Skeletal muscle cell (primary cell): Measurements from ENCODE around the gene CACUL1.
"Not testable (repeated sequence)": the region's sequence is repeated elsewhere in the genome, so short reads cannot be mapped to it uniquely, and the experiment has no call there.

Experiments
- DNase-seq: peaks from one replicate; pipeline ENCODE4 v3.0.0-alpha.2; 2010; ENCODE audit warnings: low read depth
- H3K4me3 ChIP-seq: 2 replicates; pipeline ENCODE4 v1.5.1; 2011; ENCODE audit warnings: low read depth, mild to moderate bottlenecking, control low read depth, low read length, moderate library complexity

CACUL1 gene

DNA sequence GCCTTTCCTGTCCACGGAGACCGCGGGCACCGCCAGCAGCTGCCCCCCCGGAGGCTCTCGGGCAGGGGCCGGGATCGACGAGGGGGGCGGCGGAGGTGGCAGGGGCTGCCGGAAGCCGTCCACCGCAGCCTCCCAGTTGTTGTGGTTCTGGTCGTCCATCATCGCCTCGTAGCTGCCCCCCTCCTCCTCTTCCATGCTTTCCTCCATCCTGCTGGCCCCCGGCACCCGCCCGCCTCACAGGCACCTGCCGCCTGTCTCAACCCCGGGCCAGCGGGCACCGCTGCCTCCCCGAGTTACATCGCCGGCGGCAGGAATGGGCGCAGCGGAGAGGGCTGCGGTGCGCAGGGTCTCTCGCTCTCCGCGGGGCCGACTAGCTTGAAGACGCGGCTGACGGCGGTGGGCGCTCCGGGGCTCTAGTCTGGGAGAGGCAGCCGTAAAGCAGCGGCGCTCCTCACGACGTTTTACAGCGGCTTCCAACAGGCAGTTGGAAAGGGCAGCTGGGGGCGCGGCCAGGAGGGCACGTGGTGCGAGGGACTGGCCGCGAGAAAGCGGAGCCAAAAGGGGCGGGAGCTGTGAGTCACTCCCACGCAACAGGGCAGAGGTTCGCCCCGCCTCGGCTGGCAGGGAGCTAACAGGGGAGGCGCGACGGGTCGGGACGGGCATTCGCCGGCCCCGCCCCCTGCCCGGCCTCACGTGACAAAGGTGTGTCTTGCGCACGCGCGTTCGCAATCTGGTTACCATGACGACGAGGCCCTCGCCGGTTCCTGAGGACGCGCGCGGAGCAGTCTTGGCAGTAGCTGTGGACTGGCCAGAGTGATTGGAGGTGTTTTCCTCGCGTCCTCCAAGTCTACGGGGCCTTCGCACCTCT, at the start of gene CACUL1:
Gene CACUL1, minus strand, starts transcription at position 415 of the 868 bp plus-strand sequence. Its CDS starts 208 bp downstream, at position 207.
- DNase-seq, result peak; percentile 100
- H3K4me3 ChIP-seq, result peak within 1 kb of the TSS; percentile 97

DNA sequence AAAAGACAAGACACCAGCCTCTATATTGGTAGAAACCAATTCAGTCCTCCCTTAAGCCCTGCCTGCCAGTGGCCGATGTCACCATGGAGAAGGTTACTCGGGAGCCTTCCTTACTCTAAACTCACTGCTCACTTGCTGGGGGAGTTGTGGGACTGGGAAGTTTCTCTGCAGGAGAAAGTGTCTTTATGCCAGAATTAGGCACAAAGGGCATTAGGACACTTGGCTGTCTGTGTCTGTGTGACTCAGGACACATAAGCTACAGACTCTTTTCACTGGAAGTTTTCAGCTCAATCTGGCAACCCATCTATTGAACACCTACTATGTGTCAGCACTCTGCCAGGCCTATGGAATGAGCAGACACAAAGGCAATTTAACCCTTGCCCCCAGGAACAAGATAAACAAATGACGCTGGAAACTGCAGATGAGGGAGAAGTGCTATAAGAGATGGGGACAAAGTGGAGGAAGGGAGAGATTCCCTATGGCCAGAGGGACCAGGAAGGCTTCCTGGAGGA, 49.5 kb upstream of the CACUL1 start:
- H3K4me3 ChIP-seq, result no peak overlapping the region
- no peak for DNase-seq

DNA sequence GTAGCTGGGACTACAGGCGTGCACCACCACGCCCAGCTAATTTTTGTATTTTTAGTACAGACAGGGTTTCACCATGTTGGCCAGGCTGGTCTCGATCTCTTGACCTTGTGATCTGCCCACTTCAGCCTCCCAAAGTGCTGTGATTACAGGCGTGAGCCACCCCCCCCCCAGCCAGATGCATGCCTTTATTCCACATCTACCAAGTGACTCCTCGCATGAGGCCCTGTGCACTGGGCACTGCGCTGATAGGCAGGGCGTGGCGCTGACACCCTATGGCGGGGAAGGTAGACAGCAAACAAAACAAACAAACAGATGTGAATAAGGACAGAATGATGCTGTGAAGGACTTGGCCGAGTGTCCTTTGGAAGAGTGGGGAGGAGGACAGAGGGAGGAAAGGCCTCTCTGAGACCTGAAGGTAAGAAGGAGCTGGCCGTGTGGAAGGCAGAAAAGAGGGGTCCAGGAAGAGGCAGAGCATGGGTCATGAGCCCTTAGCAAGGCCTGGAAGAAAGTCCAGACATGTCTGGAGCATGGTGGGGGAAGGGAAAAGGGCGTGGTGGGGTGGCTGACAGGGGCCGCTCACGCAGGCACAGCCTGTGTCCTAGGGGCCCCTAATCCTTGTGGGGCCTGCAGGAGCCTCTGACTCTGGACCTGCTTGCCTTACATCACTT, 47.5 kb upstream of the CACUL1 start:
- H3K4me3 ChIP-seq, result no peak overlapping the region
- no peak for DNase-seq

DNA sequence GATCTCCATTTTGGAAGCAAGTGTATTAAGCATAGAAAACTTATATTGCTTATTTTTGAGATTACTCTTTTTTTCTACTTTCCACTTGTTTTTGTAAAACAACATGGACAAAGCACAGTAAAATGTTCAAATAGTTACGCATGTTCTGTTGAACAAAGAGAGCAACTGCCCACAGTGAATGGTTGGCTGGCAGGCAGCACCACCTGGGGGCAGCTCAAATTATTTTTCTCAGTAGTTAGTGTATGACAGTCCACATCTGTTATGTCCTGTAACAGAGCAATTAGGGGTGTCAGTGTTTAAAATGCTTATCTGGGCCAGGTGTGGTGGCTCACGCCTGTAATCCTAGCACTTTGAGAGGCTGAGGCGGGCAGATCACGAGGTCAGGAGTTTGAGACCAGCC, 46.1 kb upstream of the CACUL1 start:
- no peak overlapping the region for H3K4me3 ChIP-seq
- DNase-seq, result no peak

DNA sequence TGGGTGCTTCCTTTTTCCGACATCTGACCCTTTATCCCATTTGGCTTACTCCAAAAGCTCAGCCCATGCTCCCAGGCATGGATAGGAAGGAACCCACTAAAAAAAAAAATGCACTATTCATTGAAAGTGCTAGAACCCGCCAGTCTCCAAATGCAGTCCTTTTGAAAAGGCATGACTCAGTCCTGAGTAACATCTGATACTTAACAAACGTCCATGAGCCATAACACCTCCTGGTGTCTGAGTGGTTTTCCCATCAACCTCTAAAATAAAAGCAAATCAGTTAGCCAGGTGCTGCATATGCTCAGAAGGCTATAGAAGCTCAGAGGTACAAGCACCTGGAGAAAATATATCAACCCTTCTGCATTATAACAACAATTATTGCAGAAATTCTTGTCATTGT, 45.0 kb upstream of the CACUL1 start:
- no peak overlapping the region for H3K4me3 ChIP-seq
- peak; percentile 6 for DNase-seq

DNA sequence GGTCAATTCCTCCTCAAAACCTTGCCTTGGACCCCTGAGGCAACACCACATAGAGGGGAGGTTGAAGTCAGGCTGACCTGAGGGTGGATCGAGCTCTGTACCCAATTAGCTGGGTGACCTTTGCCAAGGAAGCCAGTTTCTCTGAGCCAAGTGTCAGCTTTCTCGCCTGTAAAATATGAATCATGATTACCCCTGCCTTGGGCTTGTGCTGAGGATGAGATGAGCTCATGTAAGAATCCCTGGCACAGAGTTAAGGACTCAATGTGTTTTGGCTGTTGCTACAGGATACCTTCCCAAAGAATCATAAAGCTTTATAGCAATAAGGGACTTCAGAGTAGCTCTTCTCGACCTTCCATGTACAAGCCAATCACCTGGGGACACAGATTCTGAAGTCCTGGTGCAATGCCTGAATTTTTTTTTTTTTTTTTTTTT, 43.5 kb upstream of the CACUL1 start:
- peak; percentile 19 for DNase-seq
- H3K4me3 ChIP-seq, result no peak overlapping the region

DNA sequence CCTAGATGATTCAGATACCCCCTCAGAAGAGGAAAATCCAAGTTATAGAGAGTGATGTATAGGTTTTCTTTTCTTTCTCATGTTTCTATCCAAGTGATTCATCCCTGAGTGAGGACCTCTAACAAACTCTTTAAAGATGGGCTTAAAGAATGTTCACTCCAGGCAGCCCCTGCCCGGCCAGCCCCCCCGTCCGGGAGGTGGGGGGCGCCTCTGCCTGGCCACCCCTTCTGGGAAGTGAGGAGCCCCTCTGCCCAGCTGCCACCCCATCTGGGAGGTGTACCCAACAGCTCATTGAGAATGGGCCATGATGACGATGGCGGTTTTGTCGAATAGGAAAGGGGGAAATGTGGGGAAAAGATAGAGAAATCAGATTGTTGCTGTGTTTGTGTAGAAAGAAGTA, 40.2 kb upstream of the CACUL1 start:
- H3K4me3 ChIP-seq, DNase-seq: not testable (repeated sequence)

DNA sequence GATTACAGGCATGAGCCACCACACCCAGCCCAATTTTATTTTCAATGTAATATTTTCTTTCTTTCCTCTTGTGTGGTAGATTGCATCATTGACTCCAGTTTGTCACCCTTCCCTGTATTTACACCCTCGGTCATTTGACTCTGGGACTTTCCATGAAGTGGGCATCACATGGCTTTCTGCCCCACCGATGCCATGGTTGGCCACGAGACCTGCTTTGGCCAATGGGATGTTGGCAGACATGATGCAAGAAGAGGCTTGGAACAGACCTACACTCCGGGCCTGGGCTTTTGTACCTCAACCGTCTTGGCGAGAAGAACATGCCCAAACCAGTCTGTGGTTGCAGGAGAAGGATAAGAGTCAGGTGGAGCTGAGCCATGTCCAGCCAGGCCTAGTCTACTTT, 38.8 kb upstream of the CACUL1 start:
- DNase-seq, result no peak
- H3K4me3 ChIP-seq, result no peak overlapping the region

DNA sequence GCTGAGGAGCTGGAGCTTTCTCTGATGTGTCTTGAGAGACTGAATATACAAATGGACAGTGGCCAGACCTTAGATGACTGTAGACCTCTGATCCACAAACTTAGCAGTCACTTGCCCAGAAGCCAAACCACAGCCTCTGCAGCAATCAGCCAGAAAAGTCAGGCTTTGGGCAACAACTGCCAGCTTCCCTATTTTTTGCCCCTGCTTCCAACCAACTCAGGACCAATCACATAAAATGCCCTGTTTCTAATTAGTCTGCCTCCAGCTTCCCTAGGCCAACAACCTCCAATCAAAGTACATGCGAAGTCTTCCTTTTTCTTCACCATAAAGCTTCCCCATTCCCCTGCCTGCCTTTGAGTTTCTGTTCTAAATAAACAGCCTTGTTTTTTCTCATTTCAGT, 37.8 kb upstream of the CACUL1 start:
- no peak for DNase-seq
- no peak overlapping the region for H3K4me3 ChIP-seq

DNA sequence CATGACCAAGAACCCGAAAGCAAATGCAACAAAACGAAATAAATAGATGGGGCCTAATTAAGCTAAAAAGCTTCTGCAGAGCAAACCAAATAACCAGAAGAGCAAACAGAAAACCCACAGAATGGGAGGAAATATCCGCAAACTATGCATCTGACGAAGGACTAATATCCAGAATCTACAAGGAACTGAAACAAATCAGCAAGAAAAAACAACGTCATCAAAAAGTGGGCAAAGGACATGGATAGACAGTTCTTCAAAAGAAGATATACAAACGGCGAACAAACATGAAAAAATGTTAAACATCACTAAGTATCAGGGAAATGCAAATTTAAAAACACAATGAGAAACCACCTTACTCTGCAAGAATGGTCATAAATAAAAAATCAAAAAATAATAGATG, 35.3 kb upstream of the CACUL1 start:
- DNase-seq, result no peak
- no peak overlapping the region for H3K4me3 ChIP-seq

DNA sequence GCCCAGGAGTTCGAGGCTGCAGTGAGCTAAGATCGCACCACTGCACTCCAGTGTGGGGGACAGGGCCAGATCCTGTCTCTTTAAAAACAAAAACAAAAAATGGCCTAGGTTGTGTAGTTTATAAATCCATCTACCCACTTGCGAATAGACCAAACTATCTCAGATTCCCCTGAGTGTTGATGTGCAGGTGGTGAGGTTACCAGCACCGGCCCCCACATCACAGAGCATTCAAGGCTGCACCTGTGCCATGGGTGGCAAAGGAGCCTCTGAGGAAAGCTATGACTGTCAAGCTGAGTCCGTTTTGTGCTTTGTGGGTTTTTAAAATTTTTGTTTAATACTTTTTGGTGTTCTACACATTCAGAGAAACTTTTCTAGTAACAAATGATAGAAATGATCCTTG, 30.8 kb upstream of the CACUL1 start:
- no peak for DNase-seq

DNA sequence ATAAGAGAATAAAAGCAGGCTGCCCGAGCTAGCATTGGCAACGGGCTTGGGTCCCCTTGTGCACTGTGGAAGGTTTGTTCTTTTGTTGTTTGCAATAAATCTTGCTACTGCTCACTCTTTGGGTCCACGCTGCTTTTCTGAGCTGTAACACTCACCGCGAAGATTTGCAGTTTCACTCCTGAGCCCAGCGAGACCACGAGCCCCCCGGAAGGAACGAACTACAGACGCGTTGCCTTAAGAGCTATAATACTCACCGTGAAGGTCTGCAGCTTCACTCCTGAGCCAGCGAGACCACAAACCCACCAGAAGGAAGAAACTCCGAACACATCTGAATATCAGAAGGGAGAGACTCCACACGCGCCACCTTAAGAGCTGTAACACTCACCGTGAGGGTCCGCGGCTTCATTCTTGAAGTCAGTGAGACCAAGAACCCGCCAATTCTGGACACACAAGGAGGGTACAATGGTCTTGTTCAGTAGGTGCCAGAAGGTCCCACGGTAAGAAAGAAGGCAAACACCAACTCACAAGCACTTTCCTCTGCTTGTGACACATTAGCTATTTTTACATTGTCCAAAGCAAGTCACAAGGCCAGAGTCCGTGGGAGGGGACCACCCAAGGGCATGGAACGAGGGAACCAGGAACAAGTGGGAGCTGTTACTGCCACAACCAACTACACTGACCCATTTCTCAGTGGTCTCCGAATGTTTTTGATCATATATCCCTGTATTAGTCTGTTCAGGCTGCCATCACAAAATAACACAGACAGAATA, 29.2 kb upstream of the CACUL1 start:
- no peak for DNase-seq
- H3K4me3 ChIP-seq, result no peak overlapping the region

More for the DNA sequence above, 30.8 kb upstream of the CACUL1 start:
- no peak overlapping the region for H3K4me3 ChIP-seq

DNA sequence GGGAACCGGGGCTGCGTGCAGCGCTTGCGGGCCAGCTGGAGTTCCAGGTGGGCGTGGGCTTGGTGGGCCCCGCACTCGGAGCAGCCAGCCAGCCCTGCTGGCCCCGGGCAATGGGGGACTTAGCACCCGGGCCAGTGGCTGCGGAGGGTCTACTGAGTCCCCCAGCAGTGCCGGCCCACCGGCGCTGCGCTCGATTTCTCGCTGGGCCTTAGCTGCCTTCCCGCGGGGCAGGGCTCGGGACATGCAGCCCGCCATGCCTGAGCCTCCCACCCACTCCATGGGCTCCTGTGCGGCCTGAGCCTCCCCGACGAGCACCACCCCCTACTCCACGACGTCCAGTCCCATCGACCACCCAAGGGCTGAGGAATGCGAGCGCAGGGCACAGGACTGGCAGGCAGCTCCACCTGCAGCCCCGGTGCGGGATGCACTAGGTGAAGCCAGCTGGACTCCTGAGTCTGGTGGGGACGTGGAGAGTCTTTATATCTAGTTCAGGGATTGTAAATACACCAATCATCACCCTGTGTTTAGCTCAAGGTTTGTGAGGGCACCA, 28.2 kb upstream of the CACUL1 start:
- DNase-seq, H3K4me3 ChIP-seq: not testable (repeated sequence)

DNA sequence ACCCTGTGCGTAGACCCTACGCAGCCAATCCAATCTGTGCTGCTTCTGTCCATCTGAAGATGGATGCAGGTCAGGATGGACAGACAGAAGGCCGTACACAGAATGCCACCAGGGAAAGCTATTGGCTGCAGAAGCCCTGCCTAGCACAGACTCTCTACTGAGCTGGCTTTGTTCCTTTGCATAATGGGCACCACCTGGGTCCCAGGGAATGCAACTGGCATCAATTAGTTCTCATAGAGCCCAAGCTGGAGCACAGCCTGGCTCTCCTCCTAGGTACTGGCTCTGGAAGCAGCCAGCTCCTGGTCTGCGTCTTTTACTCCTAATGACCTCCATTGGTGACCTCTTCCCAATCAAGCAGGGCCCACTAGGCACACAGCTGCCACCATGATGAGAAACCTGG, 26.8 kb upstream of the CACUL1 start:
- DNase-seq, result no peak

DNA sequence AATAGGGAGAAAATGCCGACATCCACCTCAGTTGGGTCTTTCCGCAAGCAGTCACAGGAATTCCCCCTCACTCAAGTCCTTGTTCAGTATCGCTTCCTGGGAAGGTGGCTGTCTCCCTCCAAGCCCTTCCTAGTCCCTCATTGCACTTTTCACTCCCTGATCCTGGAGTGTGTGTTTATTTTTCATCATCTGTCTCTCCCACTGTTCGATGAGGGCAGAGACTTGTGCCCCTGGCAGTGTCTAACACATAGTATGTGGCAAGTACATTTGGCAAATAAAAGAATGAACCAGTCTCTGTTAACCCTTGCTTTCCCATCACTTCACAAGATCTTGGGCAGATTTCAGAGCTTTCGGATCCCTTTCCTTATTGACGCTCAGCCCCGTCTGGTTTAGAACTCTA, 24.0 kb upstream of the CACUL1 start:
- DNase-seq, result no peak
- no peak overlapping the region for H3K4me3 ChIP-seq

More for the DNA sequence above, 26.8 kb upstream of the CACUL1 start:
- H3K4me3 ChIP-seq, result no peak overlapping the region

DNA sequence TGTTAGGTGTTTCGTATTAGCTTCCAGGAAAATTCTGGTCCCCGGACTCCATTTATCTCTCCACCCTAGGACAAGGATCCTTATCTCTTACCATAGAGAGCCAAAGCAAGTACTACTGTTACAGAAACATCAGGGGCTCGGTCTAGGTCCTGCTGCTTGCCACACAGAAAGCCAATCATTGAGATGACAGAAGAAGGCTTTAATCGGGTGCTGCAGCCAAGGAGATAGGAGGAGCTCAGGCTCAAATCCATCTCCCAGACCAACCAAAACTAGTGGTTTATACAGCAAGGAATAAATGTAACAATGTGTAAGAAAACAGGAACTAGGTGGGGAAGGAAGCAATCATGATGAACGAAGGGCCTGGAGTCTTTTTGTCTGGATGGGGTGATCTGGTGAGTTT, 22.2 kb upstream of the CACUL1 start:
- no peak for DNase-seq
- no peak overlapping the region for H3K4me3 ChIP-seq

DNA sequence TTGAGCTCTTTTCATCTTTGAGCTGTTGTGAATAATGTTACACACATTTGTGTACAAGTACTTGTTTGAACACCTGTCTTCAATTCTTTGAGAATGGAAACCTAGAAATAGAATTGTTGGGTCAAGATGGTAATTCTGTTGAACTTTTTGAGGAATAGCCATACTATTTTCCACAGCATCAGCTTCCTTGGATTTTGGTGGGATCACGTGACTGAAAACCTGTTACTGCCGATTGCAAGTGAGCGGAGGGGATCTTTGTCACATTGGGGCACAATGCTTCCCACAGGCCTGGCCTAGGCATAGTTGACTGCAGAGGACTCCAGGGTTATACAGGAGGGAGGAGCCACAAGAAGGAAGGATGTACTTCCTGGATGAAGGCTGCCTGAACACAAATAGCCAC, 21.3 kb upstream of the CACUL1 start:
- DNase-seq, result no peak

DNA sequence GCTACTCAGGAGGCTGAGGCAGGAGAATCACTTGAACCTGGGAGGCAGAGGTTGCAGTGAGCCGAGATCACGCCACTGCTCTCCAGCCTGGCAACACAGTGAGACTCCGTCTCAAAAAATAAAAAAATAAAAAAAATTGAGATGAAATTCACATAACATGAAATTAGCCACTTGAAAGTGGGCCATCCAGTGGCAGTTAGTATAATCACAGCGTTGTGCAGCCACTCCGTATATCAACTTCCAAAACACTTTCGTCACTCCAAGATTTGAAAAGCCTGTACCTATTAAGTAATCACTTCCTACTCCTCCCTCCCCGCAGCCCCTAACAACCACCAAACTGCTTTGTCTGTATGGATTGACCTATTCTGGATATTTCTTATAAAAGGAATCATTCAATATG, 20.7 kb upstream of the CACUL1 start:
- no peak for DNase-seq

More for the DNA sequence above, 21.3 kb upstream of the CACUL1 start:
- no peak overlapping the region for H3K4me3 ChIP-seq

DNA sequence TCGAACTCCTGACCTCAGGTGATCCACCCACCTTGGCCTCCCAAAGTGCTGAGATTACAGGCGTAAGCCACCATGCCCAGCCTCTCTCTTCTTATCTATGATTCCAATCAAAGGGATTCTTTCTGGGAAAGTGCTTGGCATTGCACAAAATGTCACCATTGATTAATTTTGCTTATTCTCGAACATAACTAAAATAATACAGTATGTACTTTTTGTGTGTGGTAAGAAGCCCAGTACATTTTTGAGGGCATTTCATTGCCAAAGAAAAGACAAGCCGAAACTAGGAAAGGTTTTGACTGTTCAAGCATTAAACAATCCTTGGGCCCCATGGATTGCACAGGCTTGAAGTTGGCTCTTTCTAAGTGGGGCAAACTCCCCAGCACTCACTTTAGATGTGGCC, 18.3 kb upstream of the CACUL1 start:
- no peak overlapping the region for H3K4me3 ChIP-seq
- no peak for DNase-seq

More for the DNA sequence above, 20.7 kb upstream of the CACUL1 start:
- H3K4me3 ChIP-seq, result no peak overlapping the region

DNA sequence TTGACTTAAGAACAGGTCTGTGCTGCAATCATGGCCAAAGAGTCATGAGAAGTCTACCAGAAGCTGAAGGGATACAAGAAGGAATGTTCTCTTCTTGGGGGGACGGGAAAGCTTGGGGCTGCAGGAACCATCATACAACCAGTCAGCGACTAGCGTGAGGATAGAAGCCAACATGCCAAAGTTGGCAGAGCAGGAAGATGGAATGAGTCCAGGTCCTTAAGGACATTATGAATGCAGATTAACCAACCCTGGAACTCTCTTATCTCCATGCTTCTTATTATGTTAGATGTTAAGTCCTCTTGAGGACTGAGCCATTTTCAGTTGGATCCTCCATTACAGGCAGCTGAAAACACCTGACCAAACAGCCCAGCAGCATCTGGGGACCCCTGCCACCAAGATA, 17.2 kb upstream of the CACUL1 start:
- DNase-seq, result no peak
- no peak overlapping the region for H3K4me3 ChIP-seq
